HL-60 (cell line): ENCODE results near the gene PPIL6.

Source experiments
- DNase-seq, 2 experiments: peaks; one replicate each; pipeline ENCODE4 v3.0.0-alpha.2; 2010 to 2020; ENCODE audit warnings: low read depth in 1 of 2, low spot score in 1 of 2
- H3K27ac ChIP-seq: fragments of 250-450 bp; sonication (Bioruptor Pico); replicated peaks from 2 replicates; pipeline ENCODE4 v1.5.1; 2020; ENCODE audit warnings: mild to moderate bottlenecking, moderate library complexity
- H3K27me3 ChIP-seq: fragments of 250-450 bp; sonication (Bioruptor Pico); 2 replicates; pipeline ENCODE4 v1.5.1; 2021; ENCODE audit warnings: mild to moderate bottlenecking, moderate library complexity; ENCODE audit not compliant: insufficient read depth, poor library complexity, severe bottlenecking
- H3K4me3 ChIP-seq: replicated peaks from 2 replicates; pipeline ENCODE4 v1.5.1; 2011; ENCODE audit warnings: mild to moderate bottlenecking, control low read depth, low read length; ENCODE audit not compliant: insufficient read depth
- CTCF ChIP-seq: IDR thresholded peaks from one replicate; pipeline ENCODE4 v1.5.1; 2011; ENCODE audit warnings: low read length, control low read depth, inconsistent platforms; ENCODE audit not compliant: insufficient read depth
- GABPA ChIP-seq: IDR thresholded peaks from 2 replicates; pipeline ENCODE4 v1.6.1; 2012; ENCODE audit warnings: low read depth
- POLR2AphosphoS5 ChIP-seq: IDR thresholded peaks from 2 replicates; pipeline ENCODE4 v1.6.1; 2012; ENCODE audit warnings: low read depth
- REST ChIP-seq: IDR thresholded peaks from 2 replicates; pipeline ENCODE4 v1.6.1; 2012; ENCODE audit warnings: low read depth; ENCODE audit not compliant: insufficient replicate concordance
- SPI1 ChIP-seq: IDR thresholded peaks from 2 replicates; pipeline ENCODE4 v1.6.1; 2012; ENCODE audit warnings: low read depth, mild to moderate bottlenecking, borderline replicate concordance

The PPIL6 gene

GRCh38 chr6:109455437-109456110, 15.1 kb upstream of the PPIL6 start, which contains the start of gene MICAL1:
Gene MICAL1 (minus strand): TSS chr6:109455772. CDS start chr6:109454196, 1,576 bp downstream.
- no peaks in the 10 kb centered on the region for H3K27me3 ChIP-seq
- peak; percentile 9 for TF ChIP-seq CTCF
- TF ChIP-seq GABPA = no peak; the same call in 1 of the 2 replicates
- DNase-seq = peak; percentile 54 to 58
- peak within 1 kb of the TSS; percentile 59 for H3K27ac ChIP-seq
- H3K4me3 ChIP-seq = peak within 1 kb of the TSS; percentile 76

- peak; percentile 40 to 82 for DNase-seq
- peak overlapping the region; percentile 76 for H3K4me3 ChIP-seq
- TF ChIP-seq SPI1 = peak; percentile 85
- TF ChIP-seq CTCF = no peak
- H3K27me3 ChIP-seq = no peaks in the 10 kb centered on the region
- peak overlapping the region; percentile 59 for H3K27ac ChIP-seq
Observed at GRCh38 chr6:109454496-109455436, 14.3 kb upstream of the PPIL6 start.

- no peak for TF ChIP-seq CTCF
- TF ChIP-seq SPI1 = no peak
- TF ChIP-seq REST = no peak
- no peak for TF ChIP-seq GABPA
- no peak for TF ChIP-seq POLR2AphosphoS5
- H3K27me3 ChIP-seq = no peaks in the 10 kb centered on the region
- peak in 1 of 2 experiments; percentile 35 for DNase-seq
- H3K27ac ChIP-seq = peak overlapping the region; percentile 59
- H3K4me3 ChIP-seq = peak overlapping the region; percentile 76
Observed at GRCh38 chr6:109453594-109454495, 13.4 kb upstream of the PPIL6 start.

GRCh38 chr6:109453156-109453555, 12.7 kb upstream of the PPIL6 start:
- H3K4me3 ChIP-seq = no peak overlapping the region
- no peak for DNase-seq
- H3K27ac ChIP-seq = no peak overlapping the region
- H3K27me3 ChIP-seq = no peaks in the 10 kb centered on the region
- TF ChIP-seq GABPA = no peak
- TF ChIP-seq REST = no peak
- no peak for TF ChIP-seq CTCF
- no peak for TF ChIP-seq SPI1
- TF ChIP-seq POLR2AphosphoS5 = no peak
